K562 (cell line): Measurements from ENCODE around the gene LSM12. TPM values are rescaled to one million over a fixed set of nuclear protein-coding genes. Genes with fewer than 3 reads are reported as not detected.

Source experiments
- DPF2 ChIP-seq: fragments of 450-650 bp; IDR thresholded peaks from 2 replicates; pipeline ENCODE4 v1.6.1; 2016
- EHMT2 ChIP-seq: fragments of 450-650 bp; IDR thresholded peaks from 2 replicates; pipeline ENCODE4 v1.6.1; 2018; ENCODE audit warnings: antibody characterized with exemption
- ELK1 ChIP-seq: sonication (generic); formaldehyde crosslinking; IDR thresholded peaks from 2 replicates; pipeline ENCODE4 v1.8.1; 2022; ENCODE audit warnings: missing genetic modification reagents
- FOXP1 ChIP-seq: sonication (generic); formaldehyde crosslinking; IDR thresholded peaks from 2 replicates; pipeline ENCODE4 v1.8.0; 2022; ENCODE audit warnings: mild to moderate bottlenecking, missing genetic modification reagents
- GTF2B ChIP-seq: IDR thresholded peaks from 2 replicates; pipeline ENCODE4 v1.6.1; 2011; ENCODE audit not compliant: insufficient read length; ENCODE audit errors: extremely low read depth
- NFATC3 ChIP-seq: fragments of 450-650 bp; IDR thresholded peaks from 2 replicates; pipeline ENCODE4 v1.6.1; 2017; ENCODE audit warnings: mild to moderate bottlenecking
- RBM25 ChIP-seq: fragments of 200-400 bp; formaldehyde crosslinking; IDR thresholded peaks from 2 replicates; pipeline ENCODE4 v1.6.1; 2018; ENCODE audit warnings: low read length, low read depth, moderate library complexity; ENCODE audit not compliant: severe bottlenecking
- SMARCB1 ChIP-seq: IDR thresholded peaks from 2 replicates; pipeline ENCODE4 v1.6.1; 2011; ENCODE audit warnings: improper control_type of control experiment, low read depth; ENCODE audit not compliant: insufficient read length
- TCF3 ChIP-seq: sonication (generic); formaldehyde crosslinking; IDR thresholded peaks from 2 replicates; pipeline ENCODE4 v1.4.0; 2020; ENCODE audit warnings: mild to moderate bottlenecking, missing genetic modification reagents
- TEAD1 ChIP-seq, 2 experiments: fragments of 450-650 bp in 1 of 2; sonication (generic) in 1 of 2; formaldehyde crosslinking; IDR thresholded peaks; 2 replicates each; pipeline versions ENCODE4 v1.4.0 to v1.8.0; 2020 to 2022; ENCODE audit warnings: mild to moderate bottlenecking in 2 of 2, missing genetic modification reagents in 1 of 2
- THRAP3 ChIP-seq: fragments of 450-650 bp; IDR thresholded peaks from 2 replicates; pipeline ENCODE4 v1.6.1; 2016; ENCODE audit warnings: mild to moderate bottlenecking, inconsistent platforms, borderline replicate concordance
- ZNF24 ChIP-seq: fragments of 450-650 bp; IDR thresholded peaks from 2 replicates; pipeline ENCODE4 v1.6.1; 2016
- ZNF57 ChIP-seq: fragments of 450-650 bp; formaldehyde crosslinking; IDR thresholded peaks from 2 replicates; pipeline ENCODE4 v1.4.0; 2020; ENCODE audit warnings: mild to moderate bottlenecking, moderate library complexity
- ZNF778 ChIP-seq: fragments of 450-650 bp; formaldehyde crosslinking; IDR thresholded peaks from 2 replicates; pipeline ENCODE4 v1.4.0; 2020; ENCODE audit warnings: mild to moderate bottlenecking, moderate library complexity
- polyA plus RNA-seq, 8 experiments: library from polyadenylated mRNA; depleted of rRNA in 4 of 8; stranded (reverse) in 5 of 8; unstranded in 3 of 8; fragments of >200 nt; fragmentation: Nextera tagmentation in 2 of 8; fragmentation: Illumina TruSeq in 1 of 8; extraction: Ambion mirVana in 2 of 8; extraction: Trizol in 1 of 8; gene quantifications; 2 replicates each; pipeline versions ENCODE4 v1.2.1 to v1.2.3, GENCODE V29; 2011 to 2014; ENCODE audit warnings: inconsistent platforms in 1 of 8, missing spikeins in 1 of 8
- total RNA-seq, 7 experiments: library from RNA; depleted of rRNA in 6 of 7; stranded (reverse); fragments of >200 nt in 6 of 7; fragmentation: Illumina TruSeq in 2 of 7; extraction: Trizol in 2 of 7; gene quantifications; 2 replicates each; pipeline versions ENCODE4 v1.2.1 to v1.2.3, GENCODE V29; 2011 to 2021; ENCODE audit warnings: low replicate concordance in 1 of 7
- TF ChIP-seq, protein P1 (sequence below), 2 experiments: fragments of 450-650 bp; IDR thresholded peaks; 2 replicates each; pipeline ENCODE4 v1.6.1; 2016; ENCODE audit warnings: mild to moderate bottlenecking in 2 of 2, borderline replicate concordance in 1 of 2, low read depth in 1 of 2, moderate library complexity in 1 of 2
- TF ChIP-seq, protein P2 (sequence below): fragments of 250-450 bp; sonication (Bioruptor Pico); IDR thresholded peaks from 2 replicates; pipeline ENCODE4 v1.5.0; 2021
- TF ChIP-seq, protein P3 (sequence below): sonication (generic); formaldehyde crosslinking; IDR thresholded peaks from 2 replicates; pipeline ENCODE4 v1.8.0; 2022; ENCODE audit warnings: missing genetic modification reagents, mild to moderate bottlenecking, borderline replicate concordance

Gene LSM12
- total and polyA plus RNA-seq, 9 of the 15 experiments (the other 6 are each of a cell fraction or from before 2014, with no cell fraction given), result 53.0 to 258 (median 89.3) TPM

- TF ChIP-seq, protein P1, sequence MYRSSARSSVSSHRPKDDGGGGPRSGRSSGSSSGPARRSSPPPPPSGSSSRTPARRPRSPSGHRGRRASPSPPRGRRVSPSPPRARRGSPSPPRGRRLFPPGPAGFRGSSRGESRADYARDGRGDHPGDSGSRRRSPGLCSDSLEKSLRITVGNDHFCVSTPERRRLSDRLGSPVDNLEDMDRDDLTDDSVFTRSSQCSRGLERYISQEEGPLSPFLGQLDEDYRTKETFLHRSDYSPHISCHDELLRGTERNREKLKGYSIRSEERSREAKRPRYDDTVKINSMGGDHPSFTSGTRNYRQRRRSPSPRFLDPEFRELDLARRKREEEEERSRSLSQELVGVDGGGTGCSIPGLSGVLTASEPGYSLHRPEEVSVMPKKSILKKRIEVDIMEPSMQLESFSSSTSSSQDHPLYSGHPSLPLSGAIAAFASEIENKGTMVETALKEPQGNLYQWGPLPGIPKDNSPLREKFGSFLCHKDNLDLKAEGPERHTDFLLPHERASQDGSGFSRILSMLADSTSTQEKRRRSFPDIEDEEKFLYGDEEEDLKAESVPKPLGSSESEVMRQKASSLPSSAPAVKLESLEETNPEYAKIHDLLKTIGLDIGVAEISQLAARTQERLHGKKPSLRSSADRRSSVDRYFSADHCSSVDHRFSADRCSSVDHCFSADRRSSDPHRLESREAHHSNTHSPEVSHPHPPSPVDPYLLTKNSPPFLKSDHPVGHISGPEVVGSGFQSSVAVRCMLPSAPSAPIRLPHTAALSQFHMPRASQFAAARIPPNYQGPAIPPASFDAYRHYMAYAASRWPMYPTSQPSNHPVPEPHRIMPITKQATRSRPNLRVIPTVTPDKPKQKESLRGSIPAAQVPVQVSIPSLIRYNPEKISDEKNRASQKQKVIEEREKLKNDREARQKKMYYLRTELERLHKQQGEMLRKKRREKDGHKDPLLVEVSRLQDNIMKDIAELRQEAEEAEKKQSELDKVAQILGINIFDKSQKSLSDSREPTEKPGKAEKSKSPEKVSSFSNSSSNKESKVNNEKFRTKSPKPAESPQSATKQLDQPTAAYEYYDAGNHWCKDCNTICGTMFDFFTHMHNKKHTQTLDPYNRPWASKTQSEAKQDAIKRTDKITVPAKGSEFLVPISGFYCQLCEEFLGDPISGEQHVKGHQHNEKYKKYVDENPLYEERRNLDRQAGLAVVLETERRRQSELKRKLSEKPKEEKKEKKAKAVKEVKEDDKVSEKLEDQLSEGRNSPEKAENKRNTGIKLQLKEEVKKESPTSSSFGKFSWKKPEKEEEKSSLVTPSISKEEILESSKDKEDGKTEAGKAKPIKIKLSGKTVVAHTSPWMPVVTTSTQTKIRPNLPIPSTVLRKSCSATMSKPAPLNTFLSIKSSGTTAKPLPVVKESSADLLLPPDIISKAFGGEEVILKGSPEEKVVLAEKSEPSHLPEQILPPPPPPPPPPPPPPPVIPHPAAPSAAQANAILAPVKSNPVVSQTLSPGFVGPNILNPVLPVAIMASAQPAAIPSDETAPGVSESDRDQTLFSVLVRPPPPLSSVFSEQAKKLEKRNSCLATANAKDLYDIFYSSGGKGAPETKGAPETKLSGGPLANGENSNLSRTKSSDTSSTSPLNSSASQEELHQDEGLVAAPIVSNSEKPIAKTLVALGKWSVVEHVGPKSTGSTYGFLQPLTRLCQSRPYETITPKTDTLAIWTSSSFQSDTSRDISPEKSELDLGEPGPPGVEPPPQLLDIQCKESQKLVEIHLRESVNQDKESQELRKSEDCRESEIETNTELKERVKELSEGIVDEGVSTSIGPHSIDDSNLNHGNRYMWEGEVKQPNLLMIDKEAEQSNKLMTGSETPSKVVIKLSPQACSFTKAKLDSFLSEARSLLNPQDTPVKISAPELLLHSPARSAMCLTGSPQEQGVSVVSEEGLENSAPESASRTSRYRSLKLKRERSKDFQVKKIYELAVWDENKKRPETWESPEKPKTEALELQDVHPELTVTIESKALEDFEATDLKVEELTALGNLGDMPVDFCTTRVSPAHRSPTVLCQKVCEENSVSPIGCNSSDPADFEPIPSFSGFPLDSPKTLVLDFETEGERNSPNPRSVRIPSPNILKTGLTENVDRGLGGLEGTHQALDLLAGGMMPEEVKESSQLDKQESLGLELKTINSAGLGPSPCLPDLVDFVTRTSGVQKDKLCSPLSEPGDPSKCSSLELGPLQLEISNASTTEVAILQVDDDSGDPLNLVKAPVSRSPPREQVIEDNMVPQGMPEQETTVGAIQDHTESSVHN (IDR thresholded peaks at IDR 0.05; ENCODE audit: borderline replicate concordance in 1 of 2, low read depth in 1 of 2), result no peak
- TF ChIP-seq, protein P2, sequence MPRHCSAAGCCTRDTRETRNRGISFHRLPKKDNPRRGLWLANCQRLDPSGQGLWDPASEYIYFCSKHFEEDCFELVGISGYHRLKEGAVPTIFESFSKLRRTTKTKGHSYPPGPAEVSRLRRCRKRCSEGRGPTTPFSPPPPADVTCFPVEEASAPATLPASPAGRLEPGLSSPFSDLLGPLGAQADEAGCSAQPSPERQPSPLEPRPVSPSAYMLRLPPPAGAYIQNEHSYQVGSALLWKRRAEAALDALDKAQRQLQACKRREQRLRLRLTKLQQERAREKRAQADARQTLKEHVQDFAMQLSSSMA, result no peak
- TF ChIP-seq RBM25, result no peak
- no peak for TF ChIP-seq ZNF57 (CRISPR knock-in tag)
- TF ChIP-seq DPF2, result no peak
- TF ChIP-seq ZNF24, result 0 out of 2 replicates have a peak, but pooled peaks have one; percentile 21
- no peak for TF ChIP-seq SMARCB1
- TF ChIP-seq NFATC3, result no peak
- no peak for TF ChIP-seq FOXP1 (CRISPR knock-in tag)
- TF ChIP-seq THRAP3, result no peak
- TF ChIP-seq, protein P3, sequence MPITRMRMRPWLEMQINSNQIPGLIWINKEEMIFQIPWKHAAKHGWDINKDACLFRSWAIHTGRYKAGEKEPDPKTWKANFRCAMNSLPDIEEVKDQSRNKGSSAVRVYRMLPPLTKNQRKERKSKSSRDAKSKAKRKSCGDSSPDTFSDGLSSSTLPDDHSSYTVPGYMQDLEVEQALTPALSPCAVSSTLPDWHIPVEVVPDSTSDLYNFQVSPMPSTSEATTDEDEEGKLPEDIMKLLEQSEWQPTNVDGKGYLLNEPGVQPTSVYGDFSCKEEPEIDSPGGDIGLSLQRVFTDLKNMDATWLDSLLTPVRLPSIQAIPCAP (CRISPR knock-in tag), result no peak
- no peak for TF ChIP-seq TCF3 (CRISPR knock-in tag)
- no peak for TF ChIP-seq ELK1 (CRISPR knock-in tag)
- TF ChIP-seq GTF2B, result no peak
- TF ChIP-seq ZNF778, result no peak
- TF ChIP-seq EHMT2, result no peak
- TF ChIP-seq TEAD1 (CRISPR knock-in tag; IDR thresholded peaks at IDR 0.05), result no peak
Measured at GRCh38 chr17:44066204-44066930, at the start of gene LSM12 (continued).
